ENCODE results near the gene TXNRD2. TPM values are rescaled to one million over a fixed set of nuclear protein-coding genes. Genes with fewer than 3 reads are reported as not detected.
A peak's percentile ranks its signal among the peaks of the same experiment; 100 is the strongest.

Gene TXNRD2
- total and polyA plus RNA-seq, 7 donors = 13.7 to 35.1 (median 21.1) TPM

DNA sequence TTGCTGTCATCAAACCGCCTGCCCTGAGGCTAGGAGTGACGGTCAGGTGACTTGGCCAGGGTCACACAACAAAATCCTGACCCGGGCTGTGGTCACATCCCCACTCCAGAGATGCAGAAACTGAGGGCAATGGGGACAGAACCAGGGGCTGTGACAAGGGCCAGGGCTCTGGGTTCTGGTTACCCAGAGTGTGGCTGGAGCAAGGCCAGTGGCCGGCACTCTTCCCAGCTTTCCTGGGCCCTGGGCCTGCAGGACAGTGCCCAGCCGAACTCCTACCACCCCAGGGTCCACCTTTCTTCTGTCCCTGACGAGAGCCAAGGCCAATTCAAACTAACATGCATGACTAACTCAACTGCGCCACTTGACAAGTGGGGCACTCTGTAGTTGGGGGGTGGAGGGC, 39.1 kb upstream of the TXNRD2 start:
- peak in 1 of 2 donors; percentile 7 for DNase-seq
- peaks cover 0 to 46% of the 10 kb centered on the region in 2 donors for H3K36me3 ChIP-seq (ENCODE audit: insufficient read depth in 1 of 2, low read depth in 1 of 2)

DNA sequence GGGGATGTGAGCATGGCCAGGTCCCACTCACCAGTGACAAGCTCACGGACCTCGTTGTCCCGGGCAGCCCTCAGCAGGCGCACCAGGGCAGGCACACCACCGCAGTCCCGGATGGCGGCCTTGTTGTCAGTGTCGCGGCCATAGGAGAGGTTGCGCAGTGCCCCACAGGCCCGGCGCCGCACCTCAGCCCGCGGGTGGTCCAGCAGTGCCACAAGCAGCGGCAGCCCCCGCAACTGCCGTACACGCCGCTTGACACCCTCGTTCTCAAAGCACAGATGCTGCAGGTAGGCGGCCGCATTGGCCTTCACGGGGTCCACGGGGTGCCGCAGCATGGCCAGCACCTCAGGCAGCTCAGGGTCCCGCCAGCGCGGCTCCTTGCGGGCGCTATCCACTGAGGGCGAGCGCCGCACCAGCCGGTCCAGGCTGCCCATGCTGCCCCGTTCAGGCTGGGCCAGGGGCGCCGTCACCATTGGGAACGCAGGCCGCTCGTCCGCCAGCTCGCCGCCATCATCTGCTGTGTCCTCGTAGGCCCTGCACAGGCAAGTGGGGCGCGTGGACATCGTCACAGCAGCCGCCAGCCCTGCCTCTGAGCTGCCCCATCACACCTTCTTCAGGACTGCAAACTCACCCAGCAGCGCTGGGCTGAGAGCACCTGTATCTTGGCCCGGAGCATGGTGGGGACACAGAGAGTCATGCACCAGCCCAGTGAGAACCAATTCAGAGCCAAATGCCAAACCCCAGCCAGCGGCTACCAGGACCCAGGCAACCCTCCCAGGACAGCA, 38.3 kb upstream of the TXNRD2 start:
- ATAC-seq = no peak
- intact Hi-C loops (cut with DNase I) = no loop called here
- H3K27me3 ChIP-seq (ENCODE audit: insufficient read depth in 3 of 3, low read length in 2 of 3) = no peaks in the 10 kb centered on the region
- peaks cover 44% of the 10 kb centered on the region for H3K4me1 ChIP-seq
- peaks cover 0 to 46% of the 10 kb centered on the region in 2 donors for H3K36me3 ChIP-seq (ENCODE audit: insufficient read depth in 1 of 2, low read depth in 1 of 2)
- WGBS, 3 donors = 92 to 94% (median 94%) methylated on average over 47 to 52 of the region's 52 CpGs
- no peak overlapping the region for H3K4me3 ChIP-seq
- H3K9me3 ChIP-seq = no peaks in the 10 kb centered on the region
- TF ChIP-seq, protein P1, sequence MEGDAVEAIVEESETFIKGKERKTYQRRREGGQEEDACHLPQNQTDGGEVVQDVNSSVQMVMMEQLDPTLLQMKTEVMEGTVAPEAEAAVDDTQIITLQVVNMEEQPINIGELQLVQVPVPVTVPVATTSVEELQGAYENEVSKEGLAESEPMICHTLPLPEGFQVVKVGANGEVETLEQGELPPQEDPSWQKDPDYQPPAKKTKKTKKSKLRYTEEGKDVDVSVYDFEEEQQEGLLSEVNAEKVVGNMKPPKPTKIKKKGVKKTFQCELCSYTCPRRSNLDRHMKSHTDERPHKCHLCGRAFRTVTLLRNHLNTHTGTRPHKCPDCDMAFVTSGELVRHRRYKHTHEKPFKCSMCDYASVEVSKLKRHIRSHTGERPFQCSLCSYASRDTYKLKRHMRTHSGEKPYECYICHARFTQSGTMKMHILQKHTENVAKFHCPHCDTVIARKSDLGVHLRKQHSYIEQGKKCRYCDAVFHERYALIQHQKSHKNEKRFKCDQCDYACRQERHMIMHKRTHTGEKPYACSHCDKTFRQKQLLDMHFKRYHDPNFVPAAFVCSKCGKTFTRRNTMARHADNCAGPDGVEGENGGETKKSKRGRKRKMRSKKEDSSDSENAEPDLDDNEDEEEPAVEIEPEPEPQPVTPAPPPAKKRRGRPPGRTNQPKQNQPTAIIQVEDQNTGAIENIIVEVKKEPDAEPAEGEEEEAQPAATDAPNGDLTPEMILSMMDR (IDR thresholded peaks at IDR 0.05) = no peak
- DNase-seq = peak; percentile 7 to 47
- H3K27ac ChIP-seq = peak overlapping the region; percentile 94

More for the DNA sequence above, 39.1 kb upstream of the TXNRD2 start:
- peak overlapping the region; percentile 94 for H3K27ac ChIP-seq
- no peak for ATAC-seq
- WGBS, 3 donors = 51 to 83% (median 65%) methylated on average over 7 of the region's 7 CpGs
- H3K4me3 ChIP-seq = no peak overlapping the region
- no peaks in the 10 kb centered on the region for H3K27me3 ChIP-seq (ENCODE audit: insufficient read depth in 3 of 3, low read length in 2 of 3)
- no peaks in the 10 kb centered on the region for H3K9me3 ChIP-seq
- TF ChIP-seq, protein P1 (IDR thresholded peaks at IDR 0.05) = no peak
- peaks cover 53% of the 10 kb centered on the region for H3K4me1 ChIP-seq
- intact Hi-C loops (cut with DNase I) = no loop called here

DNA sequence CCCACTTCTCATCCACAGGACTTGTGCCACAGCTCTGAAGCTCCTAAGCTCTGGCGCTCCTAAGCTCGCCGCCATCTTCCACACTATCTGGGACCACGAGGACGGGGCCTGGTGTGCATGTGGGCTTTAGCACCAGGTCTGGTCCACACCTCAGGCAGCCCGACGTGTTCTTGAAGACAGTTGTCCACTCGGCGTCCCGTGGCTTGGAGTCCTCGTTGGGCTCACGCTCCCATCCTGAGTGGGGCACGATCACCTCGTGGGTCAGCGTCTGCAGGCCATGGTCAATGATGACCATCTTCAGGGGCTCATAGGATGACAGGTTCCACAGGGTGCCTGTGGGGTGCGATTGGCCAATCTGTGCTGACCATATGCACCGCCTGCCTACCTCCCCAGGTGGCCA, 37.1 kb upstream of the TXNRD2 start:
- ATAC-seq = no peak
- Histone ChIP-seq H3K27ac (no peak overlapping the region), H3K9me3 (no peaks in the 10 kb centered on the region), H3K36me3 (ENCODE audit: insufficient read depth in 1 of 2, low read depth in 1 of 2) (peaks cover 0 to 51% of the 10 kb centered on the region in 2 donors), H3K4me3 (no peak overlapping the region), H3K4me1 (peaks cover 34% of the 10 kb centered on the region), H3K27me3 (ENCODE audit: insufficient read depth in 3 of 3, low read length in 2 of 3) (no peaks in the 10 kb centered on the region)
- DNase-seq = no peak
- 90 to 95% (median 94%) methylated on average over 17 of the region's 17 CpGs for WGBS, 3 donors
- intact Hi-C loops (cut with DNase I) = no loop called here
- TF ChIP-seq, protein P1 (IDR thresholded peaks at IDR 0.05) = no peak

DNA sequence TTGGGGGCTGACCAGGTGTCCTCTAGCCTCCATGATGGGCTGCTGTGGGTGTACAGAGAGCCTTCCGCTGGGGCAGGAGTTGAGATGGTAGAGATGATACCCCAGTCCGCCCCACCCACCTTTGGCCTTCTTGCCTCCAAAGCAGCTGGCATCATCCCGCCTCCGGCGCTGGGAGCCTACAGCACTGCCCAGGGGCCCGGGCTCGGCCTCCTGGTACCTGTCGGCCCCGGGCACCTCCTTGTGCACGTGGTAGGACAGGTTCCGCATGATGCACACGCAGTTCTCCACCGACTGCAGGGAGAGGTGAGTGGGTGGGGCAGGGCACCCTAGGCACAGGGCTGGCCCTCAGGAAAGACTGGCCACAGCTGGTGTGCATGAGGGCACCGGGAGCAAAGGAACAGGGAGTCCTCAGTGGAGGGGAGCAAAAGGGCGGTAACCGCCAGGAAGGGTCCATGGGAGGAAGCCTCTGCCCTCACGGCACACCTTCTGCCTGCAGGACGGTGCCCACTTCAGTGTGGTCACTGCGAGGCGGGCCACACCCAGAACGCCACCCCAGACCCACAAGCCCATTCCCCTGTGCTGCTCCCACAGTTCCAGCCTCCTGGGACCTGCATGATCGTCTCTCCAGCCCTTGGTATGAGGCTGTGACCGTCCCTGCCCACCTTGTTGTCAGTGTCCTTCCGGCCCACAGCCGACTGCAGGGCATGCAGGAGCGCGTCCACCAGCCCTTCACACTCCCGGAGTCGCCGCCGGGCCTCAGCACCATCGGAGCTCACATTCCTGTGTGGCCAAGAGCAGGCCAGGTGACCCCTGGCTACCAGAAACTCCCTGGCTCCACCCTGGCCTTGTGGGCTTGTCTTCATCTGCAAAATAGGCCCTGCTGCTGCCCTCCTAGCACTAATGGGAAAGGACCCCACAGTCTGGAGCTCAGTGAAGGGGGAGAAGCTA, 36.0 kb upstream of the TXNRD2 start:
- H3K4me1 ChIP-seq = peaks cover 22% of the 10 kb centered on the region
- DNase-seq = no peak
- ATAC-seq = no peak
- H3K27ac ChIP-seq = no peak overlapping the region
- intact Hi-C loops (cut with DNase I) = no loop called here
- H3K27me3 ChIP-seq (ENCODE audit: insufficient read depth in 3 of 3, low read length in 2 of 3) = no peaks in the 10 kb centered on the region
- WGBS, 3 donors = 90 to 93% (median 91%) methylated on average over 28 to 32 of the region's 32 CpGs
- H3K36me3 ChIP-seq (ENCODE audit: insufficient read depth in 1 of 2, low read depth in 1 of 2) = peaks cover 0 to 63% of the 10 kb centered on the region in 2 donors
- TF ChIP-seq, protein P1 (IDR thresholded peaks at IDR 0.05) = no peak
- no peaks in the 10 kb centered on the region for H3K9me3 ChIP-seq
- no peak overlapping the region for H3K4me3 ChIP-seq
